NCI-H82 (cell line): Measurements from ENCODE around the gene CENPX.

Source experiments
- DNase-seq: peaks from one replicate; lab custom pipeline; 2025; lab: John Stamatoyannopoulos, UW

The CENPX gene

DNA sequence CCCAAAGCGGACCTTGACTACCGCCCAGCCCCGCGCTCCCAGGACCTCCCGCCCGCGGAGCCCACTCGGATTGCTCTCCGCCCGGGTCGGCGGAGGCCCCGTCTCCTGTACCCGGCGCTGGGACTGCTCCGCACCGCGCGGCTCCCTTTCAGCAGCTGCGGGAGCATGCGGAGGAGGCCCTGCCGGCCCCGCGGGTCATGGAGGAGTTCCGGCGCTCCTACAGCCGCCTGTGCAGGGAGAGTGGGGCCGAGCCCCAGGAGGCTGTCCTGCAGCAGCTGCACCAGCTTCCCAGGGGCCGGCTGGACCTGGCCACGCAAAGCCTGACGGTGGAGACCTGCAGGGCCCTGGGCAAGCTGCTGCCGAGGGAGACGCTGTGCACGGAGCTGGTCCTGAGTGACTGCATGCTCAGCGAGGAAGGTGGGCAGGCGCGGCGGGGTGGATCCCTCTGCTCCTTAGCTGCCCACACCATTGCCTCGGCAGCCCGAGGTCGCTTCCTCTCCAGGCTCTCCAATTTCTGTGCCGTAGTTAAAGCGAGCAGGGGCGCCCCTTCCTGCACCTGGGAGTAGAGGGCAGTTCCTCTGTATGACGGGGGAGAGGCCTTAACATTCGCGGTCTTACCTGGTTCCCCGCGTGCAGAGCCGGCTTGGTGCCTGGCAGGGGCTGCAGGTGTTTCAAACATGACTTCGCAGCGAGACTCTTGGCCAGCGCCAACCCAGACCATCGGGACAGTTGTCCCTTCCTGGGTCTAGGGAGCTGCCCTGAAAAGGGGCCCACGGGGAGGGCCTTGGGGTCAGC lies 966 bp upstream of the CENPX start:
- peak; percentile 64 for DNase-seq

DNA sequence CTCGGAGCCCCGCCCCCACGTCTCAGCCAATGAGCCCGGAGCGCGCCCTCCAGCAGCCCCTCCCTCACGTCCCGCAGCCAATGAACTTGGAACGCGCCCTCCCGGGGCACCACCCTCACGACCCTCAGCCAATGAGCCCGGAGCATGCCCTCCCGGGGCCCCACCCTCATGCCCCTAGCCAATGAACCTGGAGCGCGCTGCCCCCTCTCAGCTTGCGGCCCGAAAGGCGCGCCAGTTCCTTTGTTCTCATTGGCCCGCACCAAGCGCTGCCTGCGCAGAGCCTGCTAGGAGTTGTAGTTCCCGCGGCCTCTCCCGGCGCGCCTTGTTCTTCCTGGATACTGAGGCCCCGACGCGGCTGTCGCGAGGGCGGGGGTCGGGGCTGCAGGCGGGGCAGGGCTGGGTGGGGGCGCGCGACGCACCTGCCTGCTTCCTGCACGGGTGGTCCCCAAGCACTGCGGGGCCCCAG lies 336 bp upstream of the CENPX start, which contains the start of gene LRRC45:
LRRC45 (plus strand) TSS at position 325 of the 466 bp plus-strand sequence. CDS start 339 bp downstream, outside the sequence.
- peak; percentile 100 for DNase-seq

DNA sequence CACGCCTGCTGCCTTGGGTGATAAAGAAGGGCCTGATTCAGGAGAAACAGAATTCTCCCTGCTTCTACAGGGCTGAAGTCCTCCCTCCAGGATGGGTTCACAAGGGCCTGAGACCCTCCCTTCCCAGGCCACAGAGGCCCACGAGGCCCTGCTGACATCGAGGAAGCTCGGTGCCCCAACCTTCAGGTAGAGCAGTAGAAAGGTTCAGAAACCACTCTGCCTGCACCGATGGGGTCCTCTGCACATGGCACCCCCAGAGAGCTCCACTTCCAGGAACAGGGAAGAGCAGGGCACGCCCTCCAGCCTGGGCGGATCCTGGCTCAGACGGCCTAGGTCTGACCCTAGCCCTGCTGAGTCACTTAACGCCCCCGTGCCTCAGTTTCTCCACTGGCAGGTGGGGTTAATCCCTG lies 773 bp downstream of the CENPX start:
- no peak for DNase-seq

DNA sequence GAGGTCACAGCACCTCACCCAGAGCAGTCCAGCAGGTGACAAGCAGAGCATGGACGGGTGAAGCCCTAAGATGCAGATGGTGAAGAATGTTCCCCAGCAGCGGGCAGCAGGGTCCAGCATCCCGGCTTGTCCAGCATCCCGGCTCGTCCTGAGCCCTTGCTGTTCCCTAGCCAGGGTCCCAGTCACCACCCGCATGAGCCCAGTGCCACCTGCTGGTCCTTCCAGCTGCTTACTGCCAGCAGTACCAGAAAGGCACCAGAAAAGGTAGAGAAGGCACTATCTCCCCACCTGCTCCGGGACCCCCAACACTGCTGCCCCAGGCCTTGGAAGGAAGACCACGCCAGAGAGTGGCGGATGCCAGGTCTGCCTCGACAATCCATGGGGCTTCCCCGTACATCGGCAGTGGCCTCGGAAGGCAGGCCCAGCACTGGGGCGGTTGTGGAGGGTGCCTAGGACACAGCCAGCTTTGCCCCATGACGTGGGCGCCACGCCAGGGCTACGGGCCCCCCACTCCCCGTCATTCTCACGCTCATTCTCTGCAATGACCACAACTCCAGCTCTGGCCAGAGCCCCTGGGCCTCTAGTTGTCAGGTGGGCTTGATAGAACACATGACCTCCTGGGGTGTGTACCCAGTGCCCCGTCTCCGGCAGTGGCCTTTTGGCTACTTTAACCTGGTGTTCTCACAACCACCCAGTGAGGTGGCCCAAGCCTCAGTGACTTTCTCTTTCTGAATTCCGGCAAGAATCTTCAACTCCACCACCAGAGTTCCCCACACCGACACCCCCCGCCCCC lies 1.4 kb downstream of the CENPX start:
- DNase-seq: peak; percentile 72

DNA sequence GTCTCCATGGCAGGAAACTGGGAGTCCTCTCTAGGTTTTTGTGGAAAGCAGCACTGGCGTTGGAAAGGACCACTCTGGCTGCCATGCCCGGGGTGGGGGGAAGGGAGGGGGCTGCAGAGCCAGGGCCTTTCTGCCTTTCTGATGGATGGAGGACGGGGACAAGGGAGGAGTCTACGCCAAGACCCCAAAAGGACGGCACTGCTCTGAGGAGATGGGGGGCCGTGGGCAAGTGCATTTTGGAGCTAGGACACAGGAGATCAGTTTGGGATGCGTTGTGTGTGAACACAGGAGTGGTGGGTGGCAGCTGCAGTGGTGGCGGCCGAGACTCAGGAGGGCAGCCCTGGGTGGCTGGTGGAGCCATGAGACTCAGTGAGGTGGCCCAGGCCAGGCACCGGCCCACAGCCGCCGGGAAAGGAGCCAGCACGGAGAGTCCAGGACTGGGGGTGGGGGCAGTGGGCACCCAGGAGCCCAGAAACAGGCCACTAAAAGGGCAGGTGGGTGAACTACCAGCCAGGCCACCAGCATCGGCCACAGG lies 2.0 kb downstream of the CENPX start:
- no peak for DNase-seq

DNA sequence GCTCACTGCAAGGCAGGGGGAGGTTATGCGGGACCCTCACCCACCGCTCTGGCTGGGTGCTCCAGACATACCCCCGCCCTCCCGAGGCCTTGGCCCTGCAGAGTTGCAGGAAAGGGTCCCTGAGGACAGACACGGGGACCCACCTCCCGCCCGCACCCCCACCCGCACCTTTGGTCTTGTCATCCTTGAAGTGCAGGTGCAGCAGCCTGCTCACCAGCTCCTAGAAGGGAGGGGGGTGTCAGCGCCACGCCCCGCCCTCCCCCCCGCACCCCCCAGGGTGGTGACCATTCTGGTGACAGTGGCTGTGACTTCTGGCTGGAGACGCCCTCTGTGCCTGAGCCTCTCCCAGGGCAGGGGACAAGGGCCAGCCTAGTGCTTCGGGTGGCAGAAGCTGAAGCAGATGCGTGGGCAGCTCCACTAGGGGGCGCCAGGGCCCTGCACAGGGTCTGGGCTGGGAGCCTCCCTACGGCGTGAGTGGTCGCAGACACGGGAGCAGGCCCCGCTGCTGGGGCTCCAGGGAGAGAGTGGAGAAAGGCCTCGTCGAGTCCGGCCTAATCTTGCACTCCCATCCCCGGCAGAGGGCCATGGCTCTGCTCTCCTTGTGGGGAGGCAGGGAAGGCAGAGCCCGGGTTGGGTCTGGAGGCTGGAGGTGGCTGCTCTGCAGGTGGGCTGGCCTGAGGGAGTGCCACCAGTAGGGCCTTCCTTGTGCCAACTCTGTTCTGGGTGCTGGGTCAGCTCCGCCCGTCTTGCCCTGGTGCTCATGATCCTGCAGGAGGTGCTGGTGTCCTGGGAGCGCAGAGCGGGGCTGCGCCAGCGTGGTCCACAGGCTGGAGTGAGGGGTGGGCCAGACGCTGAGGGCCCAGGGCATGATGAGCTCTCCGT lies 2.7 kb downstream of the CENPX start:
- DNase-seq: peak; percentile 84

DNA sequence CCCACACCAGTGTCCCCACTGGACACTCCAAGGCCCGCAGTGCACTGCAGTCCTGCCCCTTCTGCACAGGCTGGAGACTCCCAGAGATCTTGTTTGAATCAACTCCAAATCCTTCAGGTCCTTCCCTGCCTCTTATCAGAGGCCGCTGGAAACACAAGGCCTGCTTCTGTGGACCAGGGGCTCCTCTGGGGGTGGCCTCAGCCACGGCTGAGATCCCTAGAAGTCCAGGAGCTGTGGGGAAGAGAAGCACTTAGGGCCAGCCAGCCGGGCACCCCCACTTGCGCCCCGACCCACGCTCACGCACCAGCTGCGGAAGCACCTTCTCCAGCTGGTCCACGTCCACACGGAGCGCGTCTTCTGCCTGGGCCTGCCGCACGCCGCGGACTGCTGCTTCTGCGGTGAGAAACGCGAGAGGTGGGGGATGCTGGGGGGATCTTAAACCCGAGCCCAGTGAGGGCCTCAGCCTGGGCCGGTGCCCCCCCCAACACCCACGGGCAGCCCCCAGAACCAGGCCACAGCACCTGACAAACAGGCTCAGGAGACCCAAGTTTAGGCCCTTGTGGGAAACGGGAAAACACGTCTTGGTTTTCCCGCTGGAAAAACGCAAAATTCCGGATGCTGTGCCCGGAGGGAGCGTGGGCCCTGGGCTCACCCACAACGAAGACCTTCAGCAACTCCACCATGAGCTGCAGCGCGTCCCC lies 3.5 kb downstream of the CENPX start:
- no peak for DNase-seq

DNA sequence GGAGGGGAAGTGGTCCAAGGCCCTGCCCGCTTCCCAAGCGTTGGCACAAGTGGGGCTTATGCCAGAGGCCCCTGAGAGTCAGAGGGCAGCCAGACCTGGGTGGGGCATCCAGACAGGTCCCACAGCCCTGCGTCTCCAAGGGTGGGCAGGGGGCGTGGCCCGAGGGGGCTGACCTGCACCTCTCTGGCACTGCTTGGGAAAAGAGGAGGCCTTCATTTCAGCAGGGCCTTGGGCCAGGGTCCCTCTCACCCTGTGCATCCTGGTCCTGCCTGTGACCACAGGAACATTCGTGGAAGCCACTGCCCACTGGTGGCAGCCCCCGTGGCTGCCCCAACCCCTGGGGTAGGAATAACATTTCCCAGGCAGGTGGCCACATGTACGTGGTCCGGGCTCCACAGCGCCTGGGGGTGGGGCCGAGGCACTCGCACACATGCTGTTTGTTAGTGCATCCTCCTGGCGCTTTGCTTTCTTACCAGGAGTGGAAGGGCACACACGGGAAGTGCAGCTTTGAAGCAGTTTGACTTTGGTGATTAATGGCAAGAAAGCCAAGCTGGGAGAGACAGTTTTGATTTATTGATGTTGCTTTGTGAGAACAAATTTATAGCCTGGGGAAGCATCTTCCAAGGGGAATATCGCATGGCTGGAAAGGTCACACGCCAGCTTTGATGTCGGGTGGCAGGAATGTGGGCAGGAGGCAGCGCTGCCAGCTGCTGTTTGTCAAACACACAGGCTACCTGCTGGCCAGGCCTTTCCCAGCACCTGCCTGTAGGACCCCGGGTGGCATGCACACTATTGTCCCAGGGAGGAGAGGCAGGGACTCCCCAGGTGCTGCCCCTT lies 4.3 kb downstream of the CENPX start:
- peak; percentile 28 for DNase-seq

DNA sequence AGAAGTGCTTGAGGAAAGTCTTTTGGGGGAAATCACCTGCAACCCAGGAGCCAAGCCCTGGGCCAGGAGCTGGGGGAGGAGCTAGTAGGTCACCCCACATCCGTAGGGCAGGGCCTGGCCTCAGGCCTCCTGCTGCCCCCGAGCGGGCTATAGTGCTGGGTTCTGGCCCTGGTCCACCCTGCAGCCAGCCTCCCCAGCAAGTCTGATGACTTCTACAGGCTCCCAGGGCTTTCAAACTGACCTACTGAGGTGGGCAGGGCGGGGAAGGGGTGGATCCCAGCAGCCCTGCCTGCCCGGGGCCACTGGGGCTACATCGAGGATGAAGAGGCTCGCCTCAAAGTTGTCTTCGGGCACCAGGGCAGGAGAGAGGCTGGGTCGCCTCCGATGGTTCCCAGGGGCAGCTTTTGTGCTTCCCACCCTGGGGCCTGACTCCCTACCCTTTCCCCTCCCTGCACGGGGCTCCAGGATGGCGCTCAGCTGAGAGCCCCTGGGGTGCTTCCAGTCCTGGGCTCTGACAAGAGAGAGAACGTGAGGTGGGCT lies 5.0 kb downstream of the CENPX start:
- no peak for DNase-seq

DNA sequence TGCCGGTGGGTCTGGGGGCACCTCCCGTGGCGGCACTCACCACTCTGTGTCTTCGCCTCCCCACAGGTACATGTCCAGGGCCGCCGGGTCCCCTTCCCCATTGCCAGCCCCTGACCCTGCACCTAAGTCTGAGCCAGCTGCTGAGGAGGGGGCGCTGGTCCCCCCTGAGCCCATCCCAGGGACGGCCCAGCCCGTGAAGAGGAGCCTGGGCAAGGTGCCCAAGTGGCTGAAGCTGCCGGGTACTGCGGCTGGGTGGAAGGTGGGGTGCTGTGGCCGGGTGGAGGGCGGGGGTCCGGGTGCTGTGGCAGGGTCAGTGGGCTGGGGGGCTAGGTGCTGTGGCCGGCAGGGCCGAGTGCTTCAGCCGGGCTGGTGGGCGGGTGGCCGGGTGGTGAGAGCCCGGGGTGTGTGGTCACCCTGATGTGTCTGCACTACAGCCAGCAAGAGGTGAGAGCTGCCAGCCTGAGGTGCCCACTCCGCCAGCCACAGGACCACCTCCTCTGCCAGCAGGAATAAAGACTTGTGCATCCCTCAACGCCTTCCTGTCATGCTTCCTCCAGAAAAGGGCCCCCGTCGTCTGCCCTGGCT lies 5.7 kb downstream of the CENPX start:
- DNase-seq: no peak

DNA sequence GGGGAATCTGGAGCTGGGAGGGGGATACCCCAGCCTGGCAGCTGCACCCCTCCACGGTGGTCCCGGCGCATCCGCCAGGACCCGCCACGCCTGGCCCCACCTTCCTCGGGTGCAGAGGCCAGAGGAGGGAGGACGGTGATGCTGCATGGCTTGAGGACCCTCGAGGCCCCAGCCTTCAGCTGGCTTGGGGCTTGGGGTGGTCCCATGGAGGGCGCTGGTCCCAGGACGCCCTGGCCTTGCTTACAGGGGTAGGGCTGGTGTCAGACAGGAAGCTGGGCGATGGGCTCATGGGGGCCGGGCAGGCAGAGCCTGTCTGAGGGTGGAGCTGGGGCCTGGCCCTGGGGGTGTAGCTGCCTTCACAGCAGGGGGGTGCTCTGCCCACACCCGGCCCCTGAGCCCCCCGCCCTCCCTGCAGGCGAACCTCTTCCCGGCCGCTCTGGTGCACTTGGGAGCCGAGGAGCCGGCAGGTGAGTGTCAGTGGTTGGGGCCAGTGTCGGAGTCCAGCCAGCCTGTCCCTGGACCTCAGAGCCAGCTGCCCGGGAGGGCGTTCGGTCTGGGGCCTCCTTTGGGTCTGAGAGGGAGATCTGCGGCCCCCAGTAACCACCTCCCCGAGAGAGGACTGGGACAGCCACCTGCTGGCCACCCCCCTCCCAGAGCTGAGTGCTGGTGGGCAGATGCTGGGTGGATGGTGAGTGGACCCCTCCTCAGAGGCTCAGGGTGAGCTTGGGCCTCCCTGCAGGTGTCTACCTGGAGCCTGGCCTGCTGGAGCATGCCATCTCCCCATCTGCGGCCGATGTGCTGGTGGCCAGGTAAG lies 6.4 kb downstream of the CENPX start:
- no peak for DNase-seq

DNA sequence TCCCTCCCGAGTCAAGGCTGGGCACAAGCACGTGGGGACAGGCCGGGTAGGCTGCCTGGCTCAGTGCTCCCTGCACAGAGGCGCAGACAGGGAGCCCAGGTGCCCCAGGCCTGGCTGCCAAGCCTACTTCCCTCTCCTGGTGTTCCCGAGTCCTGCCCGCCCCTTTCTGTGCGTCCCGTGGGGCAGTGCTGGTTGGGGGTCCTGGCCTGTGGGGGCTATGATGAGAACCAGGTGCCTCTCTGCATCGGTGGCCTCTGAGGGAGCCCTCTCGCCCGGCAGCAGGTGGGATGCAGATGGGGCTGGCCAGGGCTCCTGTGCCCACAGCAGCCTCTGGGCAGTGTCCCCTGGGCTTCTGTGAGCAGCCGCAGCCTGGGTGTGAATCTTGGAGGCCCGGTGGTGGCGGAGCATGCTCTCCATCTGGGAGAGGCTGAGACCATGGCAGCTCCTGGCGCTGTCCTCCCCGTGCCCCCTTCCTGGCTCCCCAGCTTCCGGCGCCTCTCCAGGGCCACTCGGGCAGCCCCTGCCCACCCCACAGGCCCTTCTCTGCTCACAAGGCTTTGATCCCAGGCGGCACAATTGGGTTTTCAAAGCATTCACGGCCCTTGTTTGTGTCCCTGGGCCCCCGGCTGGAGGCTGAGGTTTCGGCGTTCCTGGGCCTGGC lies 7.2 kb downstream of the CENPX start:
- DNase-seq: no peak

DNA sequence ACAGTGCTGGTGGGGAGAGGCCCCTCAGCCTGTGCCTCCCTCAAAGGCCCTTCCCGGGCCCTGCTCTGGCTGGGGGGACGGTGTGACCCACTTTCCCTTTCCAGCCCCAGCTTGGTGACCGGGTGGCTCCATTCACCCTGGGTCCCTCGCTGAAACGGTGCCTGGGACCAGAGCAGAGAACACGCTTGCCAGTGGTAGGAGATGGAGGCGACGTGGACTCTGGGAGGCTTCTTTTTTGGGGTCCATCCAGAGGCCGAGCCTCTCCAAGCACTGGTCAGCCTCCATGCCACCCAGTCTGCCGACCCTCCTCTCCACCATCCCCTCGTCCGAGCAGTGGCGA lies 7.7 kb downstream of the CENPX start:
- no peak for DNase-seq

DNA sequence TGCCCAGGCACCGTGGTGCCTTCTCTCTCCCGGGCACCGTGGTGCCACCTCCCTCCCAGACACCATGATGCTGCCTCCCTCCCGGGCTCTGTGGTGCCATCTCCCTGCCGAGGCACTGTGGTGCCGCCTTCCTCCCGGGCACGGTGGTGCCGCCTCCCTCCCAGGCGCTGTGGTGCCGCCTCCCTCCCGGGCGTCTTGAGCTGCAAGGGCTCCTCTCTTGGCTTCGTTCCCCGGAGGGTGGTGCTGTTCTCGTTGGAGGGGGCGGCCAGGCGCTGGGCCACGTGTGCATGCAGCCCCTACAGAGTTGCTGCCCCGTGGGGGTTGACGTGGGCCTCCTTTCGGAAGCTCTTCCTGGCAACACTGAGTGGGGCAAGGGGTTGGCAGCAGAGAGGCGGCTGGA lies 8.2 kb downstream of the CENPX start:
- DNase-seq: no peak

DNA sequence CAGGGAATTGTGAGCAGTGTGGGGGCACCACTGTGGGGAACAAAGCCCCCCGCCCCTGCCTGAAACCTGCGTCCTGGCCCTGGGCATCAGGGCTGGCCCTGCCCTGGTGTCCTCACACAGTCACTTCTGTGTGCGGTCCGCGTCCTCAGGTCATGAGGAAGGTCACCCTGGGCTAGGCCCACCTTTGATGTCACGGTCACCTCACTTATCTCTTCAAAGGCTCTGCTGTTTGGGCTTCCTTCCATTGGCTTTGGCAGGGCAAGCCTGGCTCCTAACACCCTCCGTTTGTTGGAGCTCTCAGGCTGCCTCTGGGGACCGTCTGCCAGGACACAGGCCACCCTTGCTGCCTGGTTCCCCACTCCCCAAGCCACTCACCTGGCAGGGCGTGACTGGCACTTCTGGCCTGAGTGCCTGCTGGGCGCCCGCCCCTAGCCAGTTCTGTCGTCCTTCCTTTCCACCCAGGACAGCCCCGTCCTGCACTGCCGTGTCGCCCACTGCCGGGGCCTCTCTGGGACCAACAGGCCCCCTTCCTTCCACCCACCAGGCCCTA lies 8.8 kb downstream of the CENPX start:
- DNase-seq: no peak

DNA sequence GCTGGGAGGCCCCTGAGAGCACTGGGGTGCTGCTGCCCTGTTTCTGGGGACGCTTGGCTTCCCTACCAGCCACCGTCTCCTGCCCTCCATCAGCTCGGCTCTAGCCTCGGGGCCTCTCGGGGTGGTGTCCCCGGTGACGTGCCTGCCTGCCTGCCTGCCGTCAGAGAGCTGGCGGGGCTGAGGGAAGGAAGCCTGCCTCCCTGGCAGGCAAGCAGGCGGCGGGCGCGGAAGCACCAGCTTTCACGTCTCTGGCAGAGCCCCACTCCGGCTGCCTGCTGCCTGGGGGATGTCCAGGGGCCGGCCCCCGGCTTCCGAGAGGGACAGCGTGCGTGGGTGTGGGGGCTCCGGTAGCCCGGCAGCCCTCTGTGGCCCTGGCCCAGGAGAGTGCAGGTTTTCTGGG lies 9.3 kb downstream of the CENPX start:
- DNase-seq: no peak

DNA sequence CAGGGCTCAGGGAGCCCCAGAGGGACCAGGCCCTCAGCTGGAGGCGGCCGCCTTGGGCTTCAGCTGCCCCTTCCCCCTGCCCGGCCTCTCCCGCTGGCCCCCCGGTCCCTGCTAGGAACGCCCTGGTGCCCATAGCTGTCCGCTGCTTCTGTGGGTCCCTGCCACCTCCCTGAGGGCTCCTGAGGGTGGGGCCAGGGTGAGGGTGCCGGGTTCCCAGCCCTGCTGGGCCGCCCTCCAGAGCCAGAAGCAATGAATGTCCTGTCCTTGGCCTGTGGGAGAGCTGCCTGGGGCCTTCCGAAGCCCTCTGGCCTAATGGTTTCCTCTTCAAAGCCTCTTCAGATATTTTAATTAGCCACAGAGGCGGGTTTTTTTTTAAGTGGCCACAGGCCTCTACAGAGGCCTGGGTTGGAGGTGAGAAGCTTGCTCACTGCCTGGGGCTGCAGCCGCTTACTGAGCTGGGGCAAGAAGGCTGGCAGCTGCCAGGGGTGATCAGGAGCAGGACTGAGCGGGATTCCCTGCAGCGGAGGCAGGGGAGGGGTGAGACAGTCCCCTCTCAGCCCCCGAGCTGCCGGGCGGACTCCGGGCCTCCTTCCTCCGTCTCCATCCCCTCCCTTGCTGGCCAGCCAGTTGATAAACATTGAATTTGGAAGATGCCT lies 9.9 kb downstream of the CENPX start:
- no peak for DNase-seq

DNA sequence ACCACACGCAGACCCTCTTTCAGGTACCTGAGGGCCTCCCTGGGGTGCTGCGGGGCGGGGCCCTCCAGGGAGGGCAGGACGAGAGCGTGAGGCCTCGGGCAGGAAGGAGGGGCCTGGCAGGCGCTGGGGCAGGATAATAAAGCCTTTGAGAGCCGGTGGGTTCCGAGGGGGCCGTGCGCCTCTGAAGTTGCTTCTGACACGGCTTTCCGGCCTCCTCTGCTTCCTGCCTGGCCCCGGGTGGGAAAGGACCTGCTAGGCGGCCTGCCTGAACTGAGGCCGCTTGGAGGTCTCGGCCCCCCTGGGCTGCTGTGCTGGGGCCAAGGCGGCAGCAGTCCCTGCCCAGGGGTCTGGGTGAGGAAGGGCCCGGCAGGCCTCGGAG lies 10.4 kb downstream of the CENPX start:
- no peak for DNase-seq
